NCI-H1092 treated with DMSO at 0.1 percent for 48 hours (cell line): ENCODE results near the gene PDE8B.
A peak's percentile ranks its signal among the peaks of the same experiment; 100 is the strongest.

Experiments used
- DNase-seq: peaks from one replicate; lab custom pipeline; 2025; lab: John Stamatoyannopoulos, UW

PDE8B gene

GRCh38 chr5:77210091-77210963, at the start of gene PDE8B:
TSS of gene PDE8B (plus strand) at chr5:77210680. CDS start at chr5:77210926, 246 bp downstream.
- DNase-seq = peak; percentile 2

GRCh38 chr5:77163453-77163852, 47.0 kb upstream of the PDE8B start:
- DNase-seq = no peak

GRCh38 chr5:77167063-77167462, 43.4 kb upstream of the PDE8B start:
- DNase-seq = no peak

- no peak for DNase-seq
Observed at GRCh38 chr5:77167695-77168121, 42.8 kb upstream of the PDE8B start.

GRCh38 chr5:77168161-77168878, 42.2 kb upstream of the PDE8B start:
- DNase-seq = peak; percentile 43

GRCh38 chr5:77168879-77169244, 41.6 kb upstream of the PDE8B start:
- no peak for DNase-seq

GRCh38 chr5:77170196-77170890, 40.1 kb upstream of the PDE8B start:
- no peak for DNase-seq

GRCh38 chr5:77171141-77171910, 39.2 kb upstream of the PDE8B start:
- no peak for DNase-seq

- DNase-seq = no peak
Observed at GRCh38 chr5:77172713-77173328, 37.7 kb upstream of the PDE8B start.

- DNase-seq = no peak
Observed at GRCh38 chr5:77174526-77174925, 36.0 kb upstream of the PDE8B start.

- DNase-seq = no peak
Observed at GRCh38 chr5:77175231-77175630, 35.2 kb upstream of the PDE8B start.

- no peak for DNase-seq
Observed at GRCh38 chr5:77176429-77176828, 34.1 kb upstream of the PDE8B start.

- no peak for DNase-seq
Observed at GRCh38 chr5:77177576-77177975, 32.9 kb upstream of the PDE8B start.

GRCh38 chr5:77180167-77181081, 30.1 kb upstream of the PDE8B start:
- peak; percentile 12 for DNase-seq

GRCh38 chr5:77181173-77181572, 29.3 kb upstream of the PDE8B start:
- DNase-seq = no peak

GRCh38 chr5:77181596-77182304, 28.7 kb upstream of the PDE8B start:
- no peak for DNase-seq

- no peak for DNase-seq
Observed at GRCh38 chr5:77182367-77182766, 28.1 kb upstream of the PDE8B start.

- DNase-seq = no peak
Observed at GRCh38 chr5:77186652-77187370, 23.7 kb upstream of the PDE8B start.

- no peak for DNase-seq
Observed at GRCh38 chr5:77189421-77189820, 21.1 kb upstream of the PDE8B start.
